GM21723 (cell line): ENCODE data around the gene TRPM2.

Source experiments
- ATAC-seq: cut with Tn5 transposase; IDR thresholded peaks from one replicate; pipeline ENCODE4 v1.9.1; 2021; ENCODE audit warnings: mild to moderate bottlenecking, moderate library complexity; ENCODE audit not compliant: unreplicated experiment

TRPM2 gene

DNA sequence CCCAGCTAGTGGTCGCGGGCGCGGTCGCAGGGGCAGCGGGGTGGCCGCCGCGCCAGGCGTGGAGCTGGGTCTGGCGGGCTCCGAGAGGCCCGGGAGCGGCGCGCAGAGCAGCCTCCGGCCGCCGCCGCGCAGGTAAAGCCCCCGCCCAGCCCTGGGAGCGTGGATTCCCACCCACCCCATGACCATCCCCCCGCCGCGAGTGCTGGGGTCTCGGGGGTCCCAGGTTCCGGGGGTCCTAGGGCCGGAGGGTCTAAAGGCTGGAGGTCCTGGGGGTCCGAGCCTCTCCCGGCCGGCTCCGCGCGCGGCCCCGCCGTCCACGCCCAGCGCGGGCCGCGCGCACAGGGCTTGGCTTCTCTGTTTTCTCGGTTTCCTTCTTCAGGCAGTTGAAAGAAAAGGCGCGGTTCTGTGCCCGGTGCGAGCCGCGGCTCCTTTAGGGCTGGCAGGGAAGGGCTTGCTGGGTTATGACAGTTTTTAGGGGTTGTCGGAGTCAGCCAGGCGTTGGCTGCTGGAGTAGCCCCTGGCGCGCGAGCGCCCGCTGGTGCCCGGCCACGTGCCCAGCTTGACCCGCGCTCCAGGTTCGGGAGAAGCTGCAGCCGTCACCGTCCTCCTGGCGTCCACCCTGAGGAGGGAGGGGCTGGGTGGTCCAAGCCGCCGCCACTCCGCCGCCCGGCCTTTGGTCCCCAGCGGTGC is 102.2 kb downstream of the TRPM2 start:
- ATAC-seq = no peak

DNA sequence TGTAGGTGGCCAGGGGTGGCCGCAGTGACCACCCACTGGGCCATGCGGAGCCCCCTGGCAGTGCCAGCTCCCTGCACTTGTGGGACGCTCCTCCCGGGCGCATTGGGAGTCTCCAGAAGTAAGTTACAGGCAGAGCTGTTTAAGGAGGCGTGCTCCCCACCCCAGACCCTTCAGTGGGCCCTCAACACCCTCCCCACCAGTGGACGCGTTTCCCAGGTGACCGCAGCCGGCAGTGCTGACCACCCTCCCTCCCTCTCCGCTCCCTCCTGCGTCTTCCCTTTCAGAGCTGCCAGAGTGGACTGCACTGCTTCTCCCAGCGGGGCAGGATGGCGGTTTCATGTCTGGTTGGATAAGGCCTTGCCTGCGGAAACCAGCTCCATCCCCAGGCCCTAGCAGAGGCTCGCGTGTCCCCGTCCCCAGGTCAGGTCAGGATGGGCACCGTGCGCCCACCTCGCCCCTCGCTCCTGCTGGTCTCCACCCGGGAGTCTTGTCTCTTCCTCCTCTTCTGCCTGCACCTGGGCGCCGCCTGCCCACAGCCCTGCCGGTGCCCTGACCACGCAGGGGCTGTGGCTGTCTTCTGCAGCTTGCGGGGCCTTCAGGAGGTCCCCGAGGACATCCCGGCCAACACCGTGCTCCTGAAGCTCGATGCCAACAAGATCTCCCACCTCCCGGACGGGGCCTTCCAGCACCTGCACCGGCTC is 102.9 kb downstream of the TRPM2 start:
- no peak for ATAC-seq

DNA sequence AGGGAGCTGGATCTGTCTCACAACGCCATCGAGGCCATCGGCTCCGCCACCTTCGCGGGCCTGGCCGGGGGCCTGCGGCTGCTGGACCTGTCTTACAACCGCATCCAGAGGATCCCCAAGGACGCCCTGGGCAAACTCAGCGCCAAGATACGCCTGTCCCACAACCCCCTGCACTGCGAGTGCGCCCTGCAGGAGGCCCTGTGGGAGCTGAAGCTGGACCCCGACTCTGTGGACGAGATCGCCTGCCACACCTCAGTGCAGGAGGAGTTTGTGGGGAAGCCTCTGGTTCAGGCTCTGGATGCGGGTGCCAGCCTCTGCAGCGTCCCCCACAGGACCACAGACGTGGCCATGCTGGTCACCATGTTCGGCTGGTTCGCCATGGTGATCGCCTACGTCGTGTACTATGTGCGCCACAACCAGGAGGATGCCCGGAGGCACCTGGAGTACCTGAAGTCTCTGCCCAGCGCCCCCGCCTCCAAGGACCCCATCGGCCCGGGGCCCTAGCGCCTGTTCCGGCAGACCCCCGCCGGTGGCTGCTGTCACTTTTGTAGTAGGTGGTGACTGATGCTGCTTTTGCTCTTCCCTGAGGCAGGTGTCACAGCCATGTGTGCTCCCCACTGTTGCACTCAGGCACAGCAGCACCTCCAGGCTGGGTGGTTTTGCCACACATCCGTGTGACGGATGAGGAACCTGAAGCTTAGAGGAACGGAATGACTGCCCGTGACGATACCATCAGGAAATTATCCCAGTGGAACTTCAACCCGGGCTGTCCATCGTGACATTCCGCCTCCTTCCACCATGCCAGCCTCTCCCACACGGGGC is 103.7 kb downstream of the TRPM2 start:
- no peak for ATAC-seq

DNA sequence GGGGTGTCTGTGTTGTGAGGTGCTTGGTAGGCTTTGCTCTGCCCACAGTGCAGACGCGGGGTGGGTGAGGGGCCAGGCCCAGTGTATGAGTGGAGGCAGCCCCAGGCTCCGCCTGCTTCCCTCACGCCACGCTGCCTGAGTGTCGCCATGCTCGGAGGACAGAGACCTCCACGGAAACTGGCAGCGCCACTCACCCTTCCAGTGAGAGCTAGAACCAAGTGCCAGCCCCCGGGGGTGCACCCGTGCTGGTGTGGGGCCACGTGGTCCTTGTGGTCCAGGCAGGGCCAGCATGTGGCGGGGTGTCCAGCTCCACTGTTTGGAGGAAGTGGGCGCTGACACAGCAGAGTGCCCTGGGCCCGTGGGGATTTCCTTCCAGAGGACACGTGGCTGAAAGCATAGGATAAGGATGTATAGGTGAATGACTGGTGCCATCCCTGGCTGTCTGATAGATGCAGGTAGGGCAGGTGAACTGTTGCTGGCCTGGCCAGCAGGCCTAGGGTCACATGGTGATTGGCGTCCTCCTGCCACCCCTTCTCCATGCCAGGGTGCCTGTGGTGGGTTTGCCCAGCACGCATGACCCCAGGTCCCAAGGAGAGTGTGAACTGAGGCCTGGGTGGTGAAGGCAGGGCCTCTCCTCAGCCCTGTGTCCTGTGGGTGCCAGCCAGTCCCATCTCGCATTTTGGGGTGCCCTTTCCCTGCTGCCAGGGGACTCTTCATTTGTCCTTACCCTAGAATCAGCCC is 105.7 kb downstream of the TRPM2 start:
- no peak for ATAC-seq

DNA sequence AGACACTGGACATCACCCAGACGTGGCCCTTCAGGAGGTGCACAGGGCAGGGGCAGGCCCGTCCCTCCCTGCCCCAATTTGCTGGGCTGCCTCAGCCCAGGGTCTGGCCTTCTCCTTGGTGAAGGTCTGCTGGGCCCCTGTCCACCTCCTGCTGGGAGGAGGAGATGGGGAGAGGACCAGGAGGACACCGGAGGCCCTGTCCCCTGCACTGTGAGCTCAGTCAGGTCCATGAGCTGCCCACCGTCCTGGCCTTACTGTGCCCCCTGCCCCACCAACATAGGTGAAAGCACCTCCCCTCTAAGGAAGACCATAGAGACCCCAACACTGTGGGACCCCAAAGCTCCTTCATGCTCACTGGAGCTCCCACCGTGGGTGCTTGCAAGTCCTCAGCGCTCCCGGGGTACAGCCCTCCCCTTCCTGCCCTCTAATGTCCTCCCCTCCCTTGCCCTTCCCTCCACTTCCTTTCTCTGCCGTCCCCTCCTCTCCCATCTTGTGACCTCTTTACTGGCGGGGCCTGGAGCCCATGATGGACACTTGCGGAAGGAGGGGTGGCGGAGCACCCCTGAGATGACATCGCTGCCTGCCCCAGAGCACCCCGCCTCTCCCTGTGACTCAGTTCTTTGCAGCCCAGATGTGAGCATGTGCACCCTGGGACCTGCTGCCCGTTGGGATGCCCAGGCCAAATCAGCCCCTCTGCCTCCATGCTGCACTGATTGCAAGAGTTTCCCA is 106.5 kb downstream of the TRPM2 start:
- no peak for ATAC-seq

- no peak for ATAC-seq
These were observed 107.0 kb downstream of the TRPM2 start for GRCh38 chr21:44460441-44460755.

DNA sequence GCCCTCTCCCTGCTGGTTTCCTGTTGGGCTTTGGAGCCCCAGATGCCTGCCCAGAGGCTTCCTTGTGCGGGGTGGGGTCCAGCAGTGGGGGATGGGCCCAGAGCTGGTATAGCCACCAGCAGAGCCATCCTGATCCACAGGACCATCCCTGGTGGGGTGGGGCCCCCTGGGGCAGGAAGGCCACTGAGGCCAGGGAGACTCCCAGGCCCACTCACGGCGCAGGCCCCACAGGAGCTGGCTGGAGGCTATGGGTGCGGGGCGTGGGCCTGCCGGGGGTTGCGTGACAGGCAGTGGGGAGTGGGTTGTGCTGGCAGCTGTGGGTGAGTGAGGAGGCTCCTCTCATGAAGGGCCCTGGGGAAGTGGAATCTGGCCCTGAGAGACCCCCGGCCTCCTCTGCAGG is 107.6 kb downstream of the TRPM2 start:
- no peak for ATAC-seq

GRCh38 chr21:44461464-44462001 is 108.1 kb downstream of the TRPM2 start:
- ATAC-seq = no peak

DNA sequence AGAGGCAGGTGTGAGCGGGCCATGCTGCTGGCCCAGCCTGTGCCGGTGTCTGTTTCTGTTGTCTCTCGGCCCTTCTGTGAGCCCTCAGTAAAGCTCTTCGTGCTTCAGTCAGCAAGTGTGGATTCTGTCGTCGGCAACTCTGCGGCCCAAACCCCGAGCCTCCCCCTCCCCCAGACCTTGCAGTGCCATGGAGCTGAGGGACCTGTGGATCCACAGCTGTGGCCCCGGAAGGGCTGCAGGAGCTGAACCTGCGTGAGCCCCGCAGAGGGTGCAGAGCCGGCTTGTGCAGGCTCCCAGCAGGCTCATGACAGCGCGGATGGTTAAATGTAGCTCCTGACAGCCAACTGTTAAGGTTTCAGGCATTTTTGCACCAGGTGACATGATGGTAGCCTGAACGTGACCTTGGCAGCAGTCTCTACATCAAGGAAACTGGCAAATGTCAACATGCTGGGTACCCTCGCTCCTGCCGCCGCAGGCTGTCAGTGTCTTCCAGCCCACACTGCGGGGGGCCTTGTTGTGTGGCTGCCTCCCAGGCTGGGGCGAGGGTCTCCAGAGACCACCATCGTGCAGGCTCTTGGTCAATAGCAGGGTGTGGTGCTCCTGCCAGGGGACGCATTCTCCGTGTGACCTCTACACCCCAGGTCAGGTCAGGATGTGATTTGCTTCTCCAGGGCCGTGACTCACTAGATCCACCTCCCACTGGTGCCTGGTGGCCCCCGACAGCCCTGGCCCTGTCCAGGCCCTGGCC is 108.8 kb downstream of the TRPM2 start:
- ATAC-seq = no peak

GRCh38 chr21:44462834-44463200 is 109.4 kb downstream of the TRPM2 start:
- ATAC-seq = no peak

DNA sequence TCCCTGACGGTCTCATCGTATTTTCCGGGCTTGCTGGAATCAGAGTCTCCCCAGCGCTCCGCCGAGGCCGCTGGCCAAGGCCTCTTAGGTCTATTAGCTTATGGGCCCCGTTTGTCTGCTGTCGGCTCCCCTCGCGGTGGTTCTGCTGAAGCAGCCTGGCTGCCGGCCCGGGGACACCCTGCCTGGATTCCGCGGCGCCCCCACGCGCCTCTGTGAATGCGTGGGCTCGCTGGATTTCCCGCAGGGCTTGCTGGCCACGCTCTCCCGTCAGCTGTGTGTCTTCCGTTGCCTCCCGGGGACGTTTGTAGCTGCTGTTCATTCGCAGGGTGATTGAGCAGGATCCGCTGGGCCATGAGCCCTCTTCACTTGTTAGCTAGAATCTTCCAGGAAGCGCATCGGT is 110.3 kb downstream of the TRPM2 start:
- no peak for ATAC-seq

- no peak for ATAC-seq
These were observed 110.9 kb downstream of the TRPM2 start for GRCh38 chr21:44464351-44464750.

DNA sequence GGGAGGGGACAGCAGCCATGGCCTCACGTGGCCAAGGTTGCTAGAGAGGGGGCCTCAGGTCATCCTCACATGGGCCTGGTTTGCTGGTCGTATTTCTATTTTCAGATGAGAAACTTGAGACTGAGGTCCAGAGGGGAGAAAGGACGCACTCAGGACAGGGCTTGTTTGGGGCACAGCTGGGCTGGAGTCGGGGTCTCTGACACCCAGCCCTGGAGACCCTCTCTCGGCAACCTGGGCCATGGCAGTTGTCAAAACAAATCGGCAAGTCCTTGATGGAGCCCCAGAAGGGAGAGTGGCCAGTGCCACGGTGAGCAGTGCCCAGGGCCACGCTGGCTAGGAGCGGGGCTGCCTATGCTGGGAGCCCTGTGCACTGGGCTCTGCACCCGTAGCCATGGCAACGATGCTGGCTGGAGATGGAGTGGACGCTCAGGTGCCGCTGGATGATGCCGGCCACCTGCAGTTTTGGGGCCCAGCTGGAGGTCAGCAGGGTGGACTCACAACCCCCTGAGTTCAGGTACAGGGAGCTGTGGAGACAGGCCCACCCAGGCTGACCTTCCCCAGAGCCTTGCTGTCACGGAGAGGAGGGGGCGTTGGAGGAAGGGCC is 113.0 kb downstream of the TRPM2 start:
- ATAC-seq = no peak

GRCh38 chr21:44466996-44467858 is 113.8 kb downstream of the TRPM2 start:
- no peak for ATAC-seq

GRCh38 chr21:44467859-44468195 is 114.4 kb downstream of the TRPM2 start:
- ATAC-seq = no peak

GRCh38 chr21:44471341-44471740 is 117.9 kb downstream of the TRPM2 start:
- ATAC-seq = no peak

- ATAC-seq = no peak
These were observed 118.6 kb downstream of the TRPM2 start for GRCh38 chr21:44471996-44472395.

DNA sequence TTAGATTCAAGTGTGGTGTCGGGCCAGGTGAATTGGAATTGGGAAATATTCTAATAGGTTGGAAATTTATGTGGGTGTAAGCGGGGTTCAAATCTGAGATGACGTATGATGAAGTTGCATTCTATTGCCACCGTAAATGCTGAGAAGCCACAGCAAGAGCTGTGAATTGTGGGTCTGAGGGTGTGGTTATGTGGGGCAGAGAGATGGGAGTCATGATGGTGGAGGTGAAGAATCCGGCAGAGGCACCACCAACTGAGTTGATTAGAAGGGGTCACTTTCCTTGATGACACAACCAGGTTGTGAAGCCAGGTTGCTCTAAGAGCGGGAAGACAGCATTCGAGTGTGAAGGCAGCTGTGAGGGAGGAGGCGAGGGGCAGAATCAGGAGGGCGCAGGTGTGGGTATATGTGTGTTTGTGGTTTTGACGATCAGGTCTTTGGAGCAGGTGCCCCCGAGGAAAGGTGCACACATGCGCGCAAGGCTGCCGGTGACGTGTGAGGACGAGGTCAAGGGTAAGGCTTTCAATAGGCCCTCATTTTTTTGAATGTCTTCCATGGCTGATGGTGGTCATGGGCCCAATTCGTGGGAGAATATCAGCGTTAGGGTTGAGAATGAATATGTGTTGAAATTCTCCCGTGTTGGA is 120.6 kb downstream of the TRPM2 start:
- ATAC-seq = no peak
